ENCODE measurements around the gene EML6. TPM values are rescaled to one million over a fixed set of nuclear protein-coding genes. Genes with fewer than 3 reads are reported as not detected.

The EML6 gene
- total RNA-seq, 1 experiment from 2014 or later = 5.2 TPM

DNA sequence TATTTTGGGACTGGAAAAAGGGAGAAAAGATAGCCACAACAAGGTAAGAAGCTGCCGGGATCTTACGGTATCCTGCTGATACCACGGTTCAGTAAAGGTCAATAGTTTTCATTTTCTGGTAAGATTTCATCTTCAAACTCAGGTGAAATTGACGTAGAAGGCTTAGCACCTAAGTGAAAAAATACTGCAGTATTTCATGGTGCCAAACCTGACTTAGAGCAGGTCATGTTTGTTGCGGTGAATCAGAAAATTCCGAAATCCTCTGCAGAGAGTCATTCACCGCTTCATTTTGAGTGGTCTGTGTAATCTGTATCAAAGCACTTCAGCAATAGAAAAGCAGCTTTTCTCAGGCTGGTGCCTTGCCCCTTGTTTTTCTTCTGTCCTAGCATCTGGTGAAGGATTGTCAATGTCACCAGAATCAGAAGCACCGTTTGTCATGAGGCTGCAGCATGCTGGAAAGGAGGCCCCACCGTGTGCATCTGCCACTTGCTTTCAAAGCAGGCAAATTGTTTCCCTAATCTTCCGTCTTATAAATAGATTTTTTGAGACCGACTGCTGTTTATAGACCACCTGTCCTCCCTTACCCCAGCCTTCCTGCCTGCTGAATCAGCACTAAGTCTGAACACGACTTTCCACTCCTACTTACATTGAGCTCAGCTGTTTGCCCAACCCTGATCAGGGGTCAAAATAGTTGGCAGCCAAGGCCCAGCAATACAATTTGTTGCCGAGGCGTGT, 156.3 kb downstream of the EML6 start:
- Mint-ChIP-seq H3K36me3 (ENCODE audit: insufficient read depth, unreplicated experiment) (no peaks in the 10 kb centered on the region), H3K9me3 (ENCODE audit: unreplicated experiment) (no peaks in the 10 kb centered on the region), H3K4me3 (ENCODE audit: unreplicated experiment) (no peak overlapping the region), H3K4me1 (ENCODE audit: low read depth, unreplicated experiment) (peaks cover 19% of the 10 kb centered on the region), H3K27me3 (ENCODE audit: insufficient read depth, unreplicated experiment) (no peaks in the 10 kb centered on the region), H3K27ac (ENCODE audit: unreplicated experiment) (no peak overlapping the region)
- POLR2A ChIA-PET = no interaction called here
- peaks cover 11% of the 10 kb centered on the region; the same call in 1 of the 2 replicates for H3K4me1 ChIP-seq
- no TSS peak for BruUV-seq (replicated peaks)
- DNase-seq = no peak
- intact Hi-C loops (cut with micrococcal nuclease; ENCODE audit: unreplicated experiment) = no loop called here
- H3K4me3 ChIP-seq (ENCODE audit: low read depth, low read length) = no peak overlapping the region
- no peaks in the 10 kb centered on the region for H3K27me3 ChIP-seq (replicated peaks; ENCODE audit: control insufficient read depth, insufficient read depth, low read length)
- TF ChIP-seq, protein P1, sequence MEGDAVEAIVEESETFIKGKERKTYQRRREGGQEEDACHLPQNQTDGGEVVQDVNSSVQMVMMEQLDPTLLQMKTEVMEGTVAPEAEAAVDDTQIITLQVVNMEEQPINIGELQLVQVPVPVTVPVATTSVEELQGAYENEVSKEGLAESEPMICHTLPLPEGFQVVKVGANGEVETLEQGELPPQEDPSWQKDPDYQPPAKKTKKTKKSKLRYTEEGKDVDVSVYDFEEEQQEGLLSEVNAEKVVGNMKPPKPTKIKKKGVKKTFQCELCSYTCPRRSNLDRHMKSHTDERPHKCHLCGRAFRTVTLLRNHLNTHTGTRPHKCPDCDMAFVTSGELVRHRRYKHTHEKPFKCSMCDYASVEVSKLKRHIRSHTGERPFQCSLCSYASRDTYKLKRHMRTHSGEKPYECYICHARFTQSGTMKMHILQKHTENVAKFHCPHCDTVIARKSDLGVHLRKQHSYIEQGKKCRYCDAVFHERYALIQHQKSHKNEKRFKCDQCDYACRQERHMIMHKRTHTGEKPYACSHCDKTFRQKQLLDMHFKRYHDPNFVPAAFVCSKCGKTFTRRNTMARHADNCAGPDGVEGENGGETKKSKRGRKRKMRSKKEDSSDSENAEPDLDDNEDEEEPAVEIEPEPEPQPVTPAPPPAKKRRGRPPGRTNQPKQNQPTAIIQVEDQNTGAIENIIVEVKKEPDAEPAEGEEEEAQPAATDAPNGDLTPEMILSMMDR (IDR thresholded peaks at IDR 0.05; ENCODE audit: insufficient read depth in 1 of 2, low read depth in 1 of 2, low read length in 1 of 2, severe bottlenecking in 1 of 2, unreplicated experiment in 1 of 2) = no peak
- CTCF ChIA-PET = interaction anchor here (1.2 kb wide), 1 partner anchor 41 kb away, joined by 4 read pairs; no protein-coding TSS in a partner anchor
- no peaks in the 10 kb centered on the region for H3K36me3 ChIP-seq (ENCODE audit: control insufficient read depth, insufficient read depth, low read length)
- H3K9me3 ChIP-seq = no peaks in the 10 kb centered on the region

DNA sequence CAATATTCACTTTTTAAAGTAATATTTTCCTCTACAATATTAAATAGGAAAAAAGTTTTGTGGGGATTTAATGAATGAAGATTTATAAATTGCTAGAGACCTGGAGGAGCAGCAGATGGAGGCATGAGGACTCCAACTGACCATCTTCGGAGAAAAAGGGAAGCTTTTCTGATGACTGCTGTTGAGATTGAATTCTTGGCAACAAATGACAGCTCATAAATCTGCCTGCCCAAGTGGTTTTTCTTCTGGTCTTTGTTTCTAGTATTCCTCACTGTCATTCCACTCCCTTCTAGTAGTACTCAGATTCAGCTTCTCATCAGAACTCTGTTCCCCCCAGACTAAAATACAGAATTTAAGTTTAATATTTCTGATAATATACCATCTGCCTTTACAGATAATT, 157.0 kb downstream of the EML6 start:
- no peaks in the 10 kb centered on the region for H3K9me3 Mint-ChIP-seq (ENCODE audit: unreplicated experiment)
- POLR2A ChIA-PET = no interaction called here
- no TSS peak for BruUV-seq (replicated peaks)

GRCh38 chr2:54881759-54882158, 158.3 kb downstream of the EML6 start:
- Histone ChIP-seq H3K27me3 (replicated peaks; ENCODE audit: control insufficient read depth, insufficient read depth, low read length) (no peaks in the 10 kb centered on the region), H3K4me3 (ENCODE audit: low read depth, low read length) (no peak overlapping the region), H3K36me3 (ENCODE audit: control insufficient read depth, insufficient read depth, low read length) (no peaks in the 10 kb centered on the region), H3K9me3 (no peaks in the 10 kb centered on the region), H3K4me1 (peaks cover 11% of the 10 kb centered on the region; the same call in 1 of the 2 replicates)
- POLR2A ChIA-PET = interaction anchor here (0.6 to 0.7 kb wide), 2 partner anchors 204 to 674 kb away, joined by 4 to 7 read pairs; no protein-coding TSS in a partner anchor
- Mint-ChIP-seq H3K27me3 (ENCODE audit: insufficient read depth, unreplicated experiment) (no peaks in the 10 kb centered on the region), H3K27ac (ENCODE audit: unreplicated experiment) (no peak overlapping the region), H3K4me3 (ENCODE audit: unreplicated experiment) (no peak overlapping the region), H3K4me1 (ENCODE audit: low read depth, unreplicated experiment) (peaks cover 19% of the 10 kb centered on the region), H3K9me3 (ENCODE audit: unreplicated experiment) (no peaks in the 10 kb centered on the region), H3K36me3 (ENCODE audit: insufficient read depth, unreplicated experiment) (no peaks in the 10 kb centered on the region)
- TF ChIP-seq, protein P1 (IDR thresholded peaks at IDR 0.05; ENCODE audit: insufficient read depth in 1 of 2, low read depth in 1 of 2, low read length in 1 of 2, severe bottlenecking in 1 of 2, unreplicated experiment in 1 of 2) = no peak
- no peak for DNase-seq
- intact Hi-C loops (cut with micrococcal nuclease; ENCODE audit: unreplicated experiment) = no loop called here
- CTCF ChIA-PET = interaction anchor here (1.1 kb wide), 1 partner anchor 45 kb away, joined by 3 read pairs; no protein-coding TSS in a partner anchor
- no TSS peak for BruUV-seq (replicated peaks)

More for the DNA sequence above, 157.0 kb downstream of the EML6 start:
- Histone ChIP-seq H3K27me3 (replicated peaks; ENCODE audit: control insufficient read depth, insufficient read depth, low read length) (no peaks in the 10 kb centered on the region), H3K36me3 (ENCODE audit: control insufficient read depth, insufficient read depth, low read length) (no peaks in the 10 kb centered on the region), H3K4me1 (peaks cover 11% of the 10 kb centered on the region; the same call in 1 of the 2 replicates), H3K4me3 (ENCODE audit: low read depth, low read length) (no peak overlapping the region), H3K9me3 (no peaks in the 10 kb centered on the region)
- CTCF ChIA-PET = no interaction called here
- Mint-ChIP-seq H3K4me3 (ENCODE audit: unreplicated experiment) (no peak overlapping the region), H3K4me1 (ENCODE audit: low read depth, unreplicated experiment) (peaks cover 19% of the 10 kb centered on the region), H3K27me3 (ENCODE audit: insufficient read depth, unreplicated experiment) (no peaks in the 10 kb centered on the region), H3K36me3 (ENCODE audit: insufficient read depth, unreplicated experiment) (no peaks in the 10 kb centered on the region), H3K27ac (ENCODE audit: unreplicated experiment) (no peak overlapping the region)
- TF ChIP-seq, protein P1 (IDR thresholded peaks at IDR 0.05; ENCODE audit: insufficient read depth in 1 of 2, low read depth in 1 of 2, low read length in 1 of 2, severe bottlenecking in 1 of 2, unreplicated experiment in 1 of 2) = no peak
- intact Hi-C loops (cut with micrococcal nuclease; ENCODE audit: unreplicated experiment) = no loop called here
- DNase-seq = no peak

All from Caco-2 (cell line).